Dendritic cell treated with granulocyte-macrophage colony-stimulating factor and Interleukin-4, amounts not matched to agents 40 ng/mL and 50 ng/mL, for 4 days (primary cell): ENCODE measurements around the gene TMEM59.
A peak's percentile ranks its signal among the peaks of the same experiment; 100 is the strongest.
"Not testable (repeated sequence)": the region's sequence is repeated elsewhere in the genome, so short reads cannot be mapped to it uniquely, and the experiment has no call there.

ENCODE experiments used
- H3K27ac Mint-ChIP-seq: one replicate; pipeline ENCODE4 v1.8.0; 2022; ENCODE audit warnings: mild to moderate bottlenecking, mixed read lengths
- H3K27me3 Mint-ChIP-seq: one replicate; pipeline ENCODE4 v1.8.0; 2022; ENCODE audit warnings: mild to moderate bottlenecking, mixed read lengths
- H3K36me3 Mint-ChIP-seq: one replicate; pipeline ENCODE4 v1.8.0; 2022; ENCODE audit warnings: low read depth, mixed read lengths
- H3K4me1 Mint-ChIP-seq: one replicate; pipeline ENCODE4 v1.8.0; 2022; ENCODE audit warnings: low read depth, mixed read lengths
- H3K4me3 Mint-ChIP-seq: one replicate; pipeline ENCODE4 v1.8.0; 2022; ENCODE audit warnings: mild to moderate bottlenecking, moderate library complexity, mixed read lengths
- H3K9me3 Mint-ChIP-seq: one replicate; pipeline ENCODE4 v1.8.0; 2022; ENCODE audit warnings: mixed read lengths
- intact Hi-C: fragments of 100-400 bp; cut with micrococcal nuclease; formaldehyde crosslinking; loops from one replicate; pipeline ENCODE4 v1.15.0; 2022

Gene TMEM59

GRCh38 chr1:54052934-54053744 lies at the start of gene TMEM59, which contains the start of gene TCEANC2:
Gene TMEM59 (minus strand): TSS chr1:54053204. CDS start chr1:54053188, 16 bp downstream.
Gene TCEANC2 (plus strand): TSS chr1:54053608. CDS start chr1:54054423, 815 bp downstream.
- H3K36me3 Mint-ChIP-seq, result peaks cover 29% of the 10 kb centered on the region
- no peaks in the 10 kb centered on the region for H3K27me3 Mint-ChIP-seq
- H3K27ac Mint-ChIP-seq, result no peak within 1 kb of the TSS
- intact Hi-C loops, result loop anchor here (1.0 to 5.0 kb wide), 5 partner anchors 44 to 664 kb away; partner anchors contain the start of genes CYB5RL, LRRC42, MRPL37 and SSBP3
- no peaks in the 10 kb centered on the region for H3K9me3 Mint-ChIP-seq
- H3K4me1 Mint-ChIP-seq, result peaks cover 40% of the 10 kb centered on the region
- H3K4me3 Mint-ChIP-seq, result no peak within 1 kb of the TSS

GRCh38 chr1:54100500-54100899 lies 47.5 kb upstream of the TMEM59 start:
- Mint-ChIP-seq H3K36me3 (peaks cover 52% of the 10 kb centered on the region), H3K27ac (no peak overlapping the region), H3K9me3 (peaks cover 11% of the 10 kb centered on the region), H3K27me3 (no peaks in the 10 kb centered on the region), H3K4me1 (peaks cover 29% of the 10 kb centered on the region), H3K4me3 (no peak overlapping the region)
- intact Hi-C loops, result no loop called here

- Mint-ChIP-seq H3K36me3 (peaks cover 49% of the 10 kb centered on the region), H3K27me3 (no peaks in the 10 kb centered on the region), H3K4me3 (no peak overlapping the region)
Observed at GRCh38 chr1:54099061-54099610, 46.1 kb upstream of the TMEM59 start.

GRCh38 chr1:54096877-54097240 lies 43.9 kb upstream of the TMEM59 start:
- Mint-ChIP-seq H3K27me3 (no peaks in the 10 kb centered on the region), H3K36me3 (peaks cover 41% of the 10 kb centered on the region), H3K9me3 (no peaks in the 10 kb centered on the region), H3K4me1 (peaks cover 36% of the 10 kb centered on the region), H3K4me3 (no peak overlapping the region), H3K27ac (peak overlapping the region; percentile 73)
- intact Hi-C loops, result loop anchor here (5.0 kb wide), 1 partner anchor 45 kb away; the partner anchor contains the start of genes TCEANC2 and TMEM59

More at GRCh38 chr1:54099061-54099610, 46.1 kb upstream of the TMEM59 start:
- Mint-ChIP-seq H3K9me3 (peaks cover 11% of the 10 kb centered on the region), H3K27ac (peak overlapping the region; percentile 45), H3K4me1 (peaks cover 35% of the 10 kb centered on the region)
- intact Hi-C loops, result loop anchor here (5.0 kb wide), 1 partner anchor 47 kb away; the partner anchor contains the start of genes TCEANC2 and TMEM59

- H3K27me3 Mint-ChIP-seq, result no peaks in the 10 kb centered on the region
- peaks cover 41% of the 10 kb centered on the region for H3K4me1 Mint-ChIP-seq
- H3K9me3 Mint-ChIP-seq, result no peaks in the 10 kb centered on the region
- peaks cover 36% of the 10 kb centered on the region for H3K36me3 Mint-ChIP-seq
- H3K4me3 Mint-ChIP-seq, result no peak overlapping the region
- intact Hi-C loops, result loop anchor here (5.0 kb wide), 1 partner anchor 44 kb away; the partner anchor contains the start of genes TCEANC2 and TMEM59
- peak overlapping the region; percentile 73 for H3K27ac Mint-ChIP-seq
Observed at GRCh38 chr1:54096227-54096876, 43.3 kb upstream of the TMEM59 start.

GRCh38 chr1:54095546-54096226 lies 42.7 kb upstream of the TMEM59 start:
- no peaks in the 10 kb centered on the region for H3K9me3 Mint-ChIP-seq
- peaks cover 29% of the 10 kb centered on the region for H3K36me3 Mint-ChIP-seq
- intact Hi-C loops, result loop anchor here (5.0 kb wide), 1 partner anchor 43 kb away; the partner anchor contains the start of genes TCEANC2 and TMEM59
- peaks cover 42% of the 10 kb centered on the region for H3K4me1 Mint-ChIP-seq
- peak overlapping the region; percentile 73 for H3K27ac Mint-ChIP-seq
- no peak overlapping the region for H3K4me3 Mint-ChIP-seq
- no peaks in the 10 kb centered on the region for H3K27me3 Mint-ChIP-seq

GRCh38 chr1:54094730-54095105 lies 41.7 kb upstream of the TMEM59 start:
- H3K4me3 Mint-ChIP-seq, H3K27me3 Mint-ChIP-seq, H3K9me3 Mint-ChIP-seq: not testable (repeated sequence)
- intact Hi-C loops, result loop anchor here (5.0 kb wide), 1 partner anchor 42 kb away; the partner anchor contains the start of genes TCEANC2 and TMEM59
- Mint-ChIP-seq H3K4me1 (peaks cover 42% of the 10 kb centered on the region), H3K27ac (peak overlapping the region; percentile 73), H3K36me3 (peaks cover 23% of the 10 kb centered on the region)

GRCh38 chr1:54094001-54094729 lies 41.2 kb upstream of the TMEM59 start:
- H3K27me3 Mint-ChIP-seq, result no peaks in the 10 kb centered on the region
- no peak overlapping the region for H3K4me3 Mint-ChIP-seq
- H3K36me3 Mint-ChIP-seq, result peaks cover 23% of the 10 kb centered on the region
- peaks cover 36% of the 10 kb centered on the region for H3K4me1 Mint-ChIP-seq
- no peaks in the 10 kb centered on the region for H3K9me3 Mint-ChIP-seq
- intact Hi-C loops, result no loop called here
- H3K27ac Mint-ChIP-seq, result peak overlapping the region; percentile 18

- Mint-ChIP-seq H3K4me3 (no peak overlapping the region), H3K27ac (no peak overlapping the region), H3K27me3 (no peaks in the 10 kb centered on the region), H3K9me3 (no peaks in the 10 kb centered on the region), H3K4me1 (peaks cover 20% of the 10 kb centered on the region), H3K36me3 (peaks cover 21% of the 10 kb centered on the region)
- intact Hi-C loops, result no loop called here
Observed at GRCh38 chr1:54091666-54092065, 38.7 kb upstream of the TMEM59 start.

- Mint-ChIP-seq H3K9me3 (no peaks in the 10 kb centered on the region), H3K36me3 (peaks cover 18% of the 10 kb centered on the region)
Observed at GRCh38 chr1:54088385-54088784, 35.4 kb upstream of the TMEM59 start.

GRCh38 chr1:54086754-54087153 lies 33.8 kb upstream of the TMEM59 start:
- Mint-ChIP-seq H3K4me1 (peaks cover 11% of the 10 kb centered on the region), H3K27ac (no peak overlapping the region), H3K36me3 (peaks cover 28% of the 10 kb centered on the region), H3K4me3 (no peak overlapping the region), H3K9me3 (no peaks in the 10 kb centered on the region), H3K27me3 (no peaks in the 10 kb centered on the region)
- intact Hi-C loops, result no loop called here

More at GRCh38 chr1:54088385-54088784, 35.4 kb upstream of the TMEM59 start:
- H3K27me3 Mint-ChIP-seq, result no peaks in the 10 kb centered on the region
- peaks cover 6% of the 10 kb centered on the region for H3K4me1 Mint-ChIP-seq
- no peak overlapping the region for H3K27ac Mint-ChIP-seq
- H3K4me3 Mint-ChIP-seq, result no peak overlapping the region
- intact Hi-C loops, result no loop called here

- peaks cover 11% of the 10 kb centered on the region for H3K4me1 Mint-ChIP-seq
- H3K36me3 Mint-ChIP-seq, result peaks cover 28% of the 10 kb centered on the region
- H3K27me3 Mint-ChIP-seq, result no peaks in the 10 kb centered on the region
- no peak overlapping the region for H3K27ac Mint-ChIP-seq
- H3K9me3 Mint-ChIP-seq, result no peaks in the 10 kb centered on the region
- no peak overlapping the region for H3K4me3 Mint-ChIP-seq
- intact Hi-C loops, result no loop called here
Observed at GRCh38 chr1:54084794-54085193, 31.8 kb upstream of the TMEM59 start.
